Middle frontal gyrus (tissue), 1 donor: ENCODE results near the gene C3AR1.
"Not testable (repeated sequence)": the region's sequence is repeated elsewhere in the genome, so short reads cannot be mapped to it uniquely, and the experiment has no call there.

Experiments
- DNase-seq: peaks from one replicate; pipeline ENCODE4 v3.0.0-alpha.2; 2015; ENCODE audit warnings: low spot score; ENCODE audit errors: extremely low spot score

The C3AR1 gene

DNA sequence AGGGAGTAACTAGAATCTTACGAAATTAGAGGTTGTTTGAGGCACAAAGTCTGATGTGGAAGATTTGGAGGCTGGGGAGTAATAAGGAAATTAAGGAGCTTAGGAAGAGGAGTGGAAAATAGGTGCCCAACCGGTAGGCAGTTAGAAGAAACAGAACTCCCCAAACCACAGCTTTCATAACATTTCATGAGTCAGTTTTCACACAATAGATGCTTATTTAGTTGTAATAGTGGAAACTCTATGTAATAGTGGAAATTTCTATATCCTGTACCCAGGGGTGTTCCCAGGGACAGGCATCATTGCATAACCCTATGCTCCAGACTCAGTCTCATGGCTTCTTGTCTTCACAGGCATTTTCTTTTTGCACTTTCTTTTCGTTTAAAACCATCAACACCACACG, 8.3 kb downstream of the C3AR1 start:
- no peak for DNase-seq

- no peak for DNase-seq
Measured at GRCh38 chr12:8057306-8057705, 8.9 kb downstream of the C3AR1 start.

- DNase-seq: no peak
Measured at GRCh38 chr12:8054816-8055215, 11.3 kb downstream of the C3AR1 start.

- no peak for DNase-seq
Measured at GRCh38 chr12:8052679-8053078, 13.5 kb downstream of the C3AR1 start.

- DNase-seq: no peak
Measured at GRCh38 chr12:8050600-8051250, 15.4 kb downstream of the C3AR1 start.

DNA sequence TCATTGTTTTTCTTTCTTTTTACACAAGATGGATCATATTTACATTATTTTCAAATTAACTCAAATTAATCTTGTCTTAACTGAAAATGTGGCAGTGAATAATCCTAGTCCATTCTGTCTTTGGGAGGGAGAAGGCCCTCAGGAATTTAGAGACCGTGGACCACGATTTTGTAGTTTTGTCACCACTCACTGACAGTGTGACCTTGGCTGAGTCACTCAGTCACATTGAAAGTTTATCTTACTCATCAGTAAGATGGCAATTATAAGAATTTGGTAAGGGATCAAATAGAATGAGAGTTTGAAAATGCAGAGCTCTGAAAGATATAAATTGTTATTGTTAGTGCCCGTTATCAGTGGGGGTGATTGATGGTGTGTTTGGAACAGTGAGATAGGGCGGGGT, 17.3 kb downstream of the C3AR1 start:
- DNase-seq: no peak

- no peak for DNase-seq
Measured at GRCh38 chr12:8047842-8048241, 18.3 kb downstream of the C3AR1 start.

- DNase-seq: no peak
Measured at GRCh38 chr12:8045952-8046944, 19.9 kb downstream of the C3AR1 start.

DNA sequence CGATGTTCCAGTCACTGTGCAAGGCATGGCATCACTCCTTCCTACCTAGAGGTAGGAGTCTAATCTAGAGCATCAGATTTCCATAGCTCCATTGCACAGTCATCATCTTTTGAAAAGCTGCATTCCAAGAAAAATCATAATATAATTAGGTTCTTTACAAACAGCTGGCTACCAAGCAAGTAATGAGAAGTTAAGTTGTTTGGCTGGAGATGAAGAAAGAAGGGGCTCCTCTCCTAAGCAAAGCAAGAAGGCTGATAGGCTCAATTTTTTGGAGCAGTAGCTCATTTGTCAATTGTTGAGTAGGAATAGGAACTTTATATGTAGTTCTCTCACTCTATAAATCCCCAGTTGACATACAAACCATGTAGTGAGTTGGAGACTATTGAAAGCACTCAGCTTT, 25.4 kb downstream of the C3AR1 start:
- DNase-seq: no peak

DNA sequence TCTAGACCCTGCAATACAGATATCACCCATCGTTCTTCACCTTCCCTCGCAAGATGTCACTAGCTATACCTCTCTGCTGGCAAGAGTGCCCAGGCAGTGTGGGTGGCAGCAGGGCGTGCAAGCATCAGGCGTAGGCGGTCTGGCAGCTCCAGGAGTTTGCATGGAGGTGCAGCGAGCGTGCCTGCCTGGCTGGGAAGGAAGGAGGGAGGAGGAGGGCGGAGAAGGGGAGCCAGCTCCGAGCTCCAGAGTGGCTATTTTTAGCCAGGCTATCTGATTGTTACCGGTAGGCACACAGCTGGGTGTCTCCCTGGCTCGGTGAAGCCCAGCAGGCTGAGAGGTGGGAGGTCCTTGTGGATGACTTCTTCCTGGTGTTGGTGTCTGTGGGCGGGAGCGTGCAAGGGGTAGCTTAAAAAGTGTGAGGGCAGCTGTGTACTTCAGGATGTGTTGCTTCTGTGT, 27.5 kb downstream of the C3AR1 start:
- DNase-seq: peak; percentile 48

DNA sequence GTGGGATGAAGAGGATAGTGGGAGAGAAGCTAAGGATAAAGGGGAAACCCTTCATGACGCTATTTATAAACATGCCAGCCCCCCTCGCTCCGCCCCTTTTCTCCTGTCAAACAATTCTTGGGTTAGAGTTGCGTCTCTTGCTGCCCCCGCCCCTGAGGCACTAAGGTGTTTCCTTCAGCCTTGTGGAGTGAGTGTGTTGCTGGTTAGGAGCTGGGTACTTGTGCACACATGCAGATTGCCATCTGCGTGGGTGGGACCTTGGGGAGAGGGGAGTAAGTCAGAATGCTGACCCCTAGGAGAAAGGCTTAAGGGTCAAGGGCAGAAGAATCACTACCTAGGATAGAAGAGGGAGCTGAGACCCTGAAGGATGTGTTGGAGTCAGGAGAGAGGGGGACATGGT, 28.2 kb downstream of the C3AR1 start:
- no peak for DNase-seq

DNA sequence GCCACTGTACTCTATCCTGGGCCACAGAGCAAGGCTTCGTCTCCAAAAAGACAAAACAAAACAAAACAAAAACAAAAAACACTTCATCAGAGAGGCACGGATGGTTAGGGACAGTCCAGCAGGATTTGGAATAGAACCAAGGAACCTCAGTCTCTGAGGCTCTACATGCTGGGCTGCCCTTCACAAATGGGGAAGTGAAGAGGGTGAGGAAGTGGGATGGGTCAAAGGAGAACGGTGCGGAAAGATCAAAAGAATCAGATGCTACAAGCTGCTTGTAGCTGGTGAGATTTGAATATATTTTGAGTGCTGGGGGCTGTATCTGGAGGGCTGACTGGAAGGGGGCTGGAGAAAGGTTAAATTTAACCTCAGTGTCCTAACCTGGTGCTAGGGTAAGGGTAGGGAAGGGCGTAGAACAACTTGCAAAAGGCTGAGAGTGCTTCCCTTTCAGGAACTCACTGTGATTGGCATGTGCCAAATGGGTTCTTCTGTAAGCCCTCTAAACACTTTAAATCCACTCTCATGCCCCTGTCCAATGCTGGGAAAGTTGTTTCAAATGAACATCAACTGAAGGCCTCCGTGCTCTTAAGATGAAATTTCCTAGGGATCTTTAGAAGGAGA, 29.0 kb downstream of the C3AR1 start:
- no peak for DNase-seq

DNA sequence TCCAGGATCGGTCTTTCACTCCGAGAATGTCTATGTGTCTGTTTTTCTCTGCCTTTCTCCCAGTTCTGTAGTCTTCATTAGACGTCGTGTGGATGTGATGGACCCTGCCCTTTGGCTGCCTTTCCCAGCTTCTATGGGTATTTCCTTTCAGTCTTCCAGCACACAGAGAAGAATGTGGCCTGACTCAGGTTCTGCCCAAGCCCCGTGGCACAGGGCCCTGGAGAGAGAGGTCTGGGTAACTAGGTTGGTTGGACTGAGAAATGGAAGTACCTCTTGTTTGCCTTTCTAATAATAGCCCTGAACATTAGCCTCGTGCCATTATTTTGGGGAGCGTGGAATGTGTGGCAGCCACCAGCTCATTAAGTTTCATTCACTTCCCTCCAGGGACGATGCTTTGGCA, 29.8 kb downstream of the C3AR1 start:
- no peak for DNase-seq

GRCh38 chr12:8035440-8036010, 30.6 kb downstream of the C3AR1 start:
- DNase-seq: no peak

- DNase-seq: no peak
Measured at GRCh38 chr12:8034802-8035201, 31.4 kb downstream of the C3AR1 start.

DNA sequence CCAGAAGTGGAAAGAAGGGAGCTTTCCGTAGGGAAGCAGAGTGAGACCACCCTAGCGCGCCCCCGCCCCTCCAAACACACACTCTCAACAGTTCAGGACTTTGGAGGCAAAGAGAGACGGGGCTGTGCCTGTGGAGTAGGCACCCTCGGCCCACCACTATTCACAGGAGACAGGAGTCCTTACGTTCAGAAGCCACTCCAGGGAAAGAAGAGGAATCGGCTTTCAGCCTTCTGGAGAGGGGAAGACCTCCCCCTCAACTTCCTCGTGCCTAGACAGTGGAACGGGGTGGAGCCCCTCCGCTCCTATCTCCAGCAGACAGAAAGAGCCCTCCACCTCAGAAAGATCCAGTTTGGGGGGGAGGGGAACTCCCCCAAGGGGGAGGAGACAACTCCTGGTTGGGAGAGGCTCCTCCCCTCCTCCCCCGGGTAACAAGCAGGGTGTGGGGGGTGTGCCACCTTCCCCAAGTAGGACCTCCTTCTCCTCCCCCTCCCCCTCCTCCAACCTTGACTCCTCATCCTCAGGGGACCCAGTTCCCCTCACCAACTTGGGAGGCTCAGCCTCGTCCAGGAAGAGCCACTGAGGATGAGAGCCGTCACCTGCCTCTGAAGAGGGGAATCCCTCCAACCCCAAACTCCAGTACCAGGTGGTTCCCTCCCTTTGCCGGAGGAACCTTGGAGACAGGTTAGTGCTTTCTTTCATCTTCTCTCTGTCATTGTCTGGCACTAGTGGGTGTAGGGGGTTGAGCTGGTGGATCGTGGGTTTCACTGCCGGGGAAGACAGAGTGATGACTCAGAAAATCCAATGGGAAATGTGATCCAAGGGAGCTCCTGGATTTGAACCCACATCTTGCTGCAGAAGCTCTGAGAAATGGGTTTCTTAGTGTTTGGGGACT, 32.8 kb downstream of the C3AR1 start:
- no peak for DNase-seq

DNA sequence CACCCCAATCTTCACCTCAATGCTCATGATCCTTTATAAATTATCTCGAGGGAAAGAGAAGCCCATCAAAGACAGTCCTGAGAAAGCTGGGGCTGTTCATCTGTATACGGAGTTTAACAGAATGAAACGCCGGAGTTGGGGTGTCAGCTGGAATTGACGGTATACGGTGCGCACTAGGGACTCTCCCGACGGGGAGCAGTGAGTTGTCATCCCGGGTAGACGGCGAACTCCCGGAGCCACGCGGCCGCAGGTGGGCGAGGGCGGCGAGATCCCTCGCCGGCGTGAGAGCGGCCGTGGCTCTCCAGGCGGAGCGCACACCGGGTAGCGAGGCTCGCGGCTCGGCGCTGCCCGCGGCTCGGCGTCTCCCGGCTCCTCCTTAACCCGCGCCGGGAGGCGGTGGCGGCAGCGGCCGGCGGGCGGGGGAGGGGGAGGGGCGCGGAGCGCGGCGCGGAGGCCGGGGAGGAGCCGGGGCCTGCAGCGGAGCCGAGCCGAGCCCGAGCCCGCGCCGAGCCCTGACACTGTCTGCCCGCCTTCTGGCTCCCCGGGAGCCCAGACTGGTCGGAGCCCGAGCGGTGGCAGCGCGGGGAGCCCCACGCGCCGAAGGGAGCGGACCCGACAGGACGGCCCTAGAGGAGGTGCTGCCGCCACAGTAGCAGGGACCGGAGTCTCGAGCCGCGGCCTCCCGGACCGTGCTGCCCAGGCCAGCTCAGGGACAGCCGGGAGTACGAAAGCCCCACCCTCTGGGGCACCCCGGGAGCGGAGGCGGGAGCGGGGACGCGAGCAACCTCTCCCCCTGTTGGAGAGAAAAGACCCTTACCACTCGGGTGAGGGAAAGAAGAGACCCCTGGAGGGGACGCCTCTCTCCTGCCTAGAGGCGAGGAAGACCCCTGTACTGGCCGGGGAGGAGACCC, 33.7 kb downstream of the C3AR1 start, which contains the start of gene FOXJ2:
Gene FOXJ2, plus strand, starts transcription at position 475 of the 911 bp plus-strand sequence. CDS start 7,117 bp downstream, outside the sequence.
- no peak for DNase-seq

DNA sequence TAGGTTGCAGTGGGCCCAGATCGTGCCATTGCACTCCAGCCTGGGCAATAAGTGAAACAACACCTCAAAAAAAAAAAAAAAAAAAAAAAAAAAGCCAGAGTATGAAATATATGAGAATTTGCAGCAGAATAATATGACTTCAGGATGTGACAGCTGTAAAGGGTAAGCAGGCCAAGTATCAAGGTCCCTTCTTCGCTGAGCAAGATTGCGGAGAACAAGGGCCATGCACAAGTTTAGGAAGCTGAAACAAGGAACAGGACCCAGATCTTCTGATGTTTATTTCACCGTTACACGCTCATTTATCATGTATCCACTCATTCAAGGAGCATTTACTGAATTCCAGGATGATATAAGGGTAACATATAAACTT, 34.3 kb downstream of the C3AR1 start:
- DNase-seq: no peak

GRCh38 chr12:8031017-8031416, 35.1 kb downstream of the C3AR1 start:
- not testable (repeated sequence) for DNase-seq

DNA sequence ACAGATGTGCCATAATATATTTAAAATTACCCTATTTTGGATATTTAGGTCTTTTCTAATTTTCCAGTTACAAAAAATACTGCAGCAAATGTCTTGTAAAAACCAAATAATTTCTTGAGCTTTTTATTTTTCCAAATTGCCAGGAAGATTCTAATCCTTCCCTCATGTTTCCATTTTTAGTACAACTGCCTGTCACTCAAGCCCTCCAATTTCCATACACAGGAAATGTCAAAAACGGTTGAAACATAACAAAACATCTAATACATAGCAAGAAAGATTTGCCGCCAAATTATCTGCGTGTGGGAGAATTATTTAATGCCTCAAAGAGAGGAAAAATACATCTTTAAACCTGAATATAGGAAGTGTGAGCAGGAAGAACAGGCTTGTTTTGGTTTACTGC, 36.0 kb downstream of the C3AR1 start:
- no peak for DNase-seq
